ENCODE results near the gene RUSC2. TPM values are rescaled to one million over a fixed set of nuclear protein-coding genes. Genes with fewer than 3 reads are reported as not detected.

Gene RUSC2
- total RNA-seq, 4 donors from 2014 or later: 20.8 to 166 (median 45.7) TPM

DNA sequence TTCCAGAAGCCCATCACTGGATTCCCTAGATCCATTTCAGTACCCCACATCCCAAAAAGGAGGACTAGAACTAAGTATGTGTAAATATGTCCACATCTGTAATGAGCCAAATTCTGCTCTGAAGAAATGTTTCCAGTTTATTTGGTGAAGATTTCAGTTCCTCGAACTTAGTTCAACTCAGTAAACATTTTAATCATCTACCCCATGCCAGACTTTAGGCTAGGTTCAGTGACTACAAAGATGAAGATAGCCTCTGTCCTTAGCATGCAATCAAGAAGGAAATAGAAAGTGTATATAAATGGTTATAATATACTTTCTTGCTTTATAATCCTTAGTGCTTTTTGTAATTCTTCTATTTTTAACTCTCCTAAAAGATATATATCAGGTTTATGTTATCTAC lies 21.5 kb downstream of the RUSC2 start:
- no peaks in the 10 kb centered on the region for H3K27me3 ChIP-seq
- H3K36me3 ChIP-seq: no peaks in the 10 kb centered on the region
- ATAC-seq: peak in 1 of 2 donors; percentile 16
- TF ChIP-seq, protein P1, sequence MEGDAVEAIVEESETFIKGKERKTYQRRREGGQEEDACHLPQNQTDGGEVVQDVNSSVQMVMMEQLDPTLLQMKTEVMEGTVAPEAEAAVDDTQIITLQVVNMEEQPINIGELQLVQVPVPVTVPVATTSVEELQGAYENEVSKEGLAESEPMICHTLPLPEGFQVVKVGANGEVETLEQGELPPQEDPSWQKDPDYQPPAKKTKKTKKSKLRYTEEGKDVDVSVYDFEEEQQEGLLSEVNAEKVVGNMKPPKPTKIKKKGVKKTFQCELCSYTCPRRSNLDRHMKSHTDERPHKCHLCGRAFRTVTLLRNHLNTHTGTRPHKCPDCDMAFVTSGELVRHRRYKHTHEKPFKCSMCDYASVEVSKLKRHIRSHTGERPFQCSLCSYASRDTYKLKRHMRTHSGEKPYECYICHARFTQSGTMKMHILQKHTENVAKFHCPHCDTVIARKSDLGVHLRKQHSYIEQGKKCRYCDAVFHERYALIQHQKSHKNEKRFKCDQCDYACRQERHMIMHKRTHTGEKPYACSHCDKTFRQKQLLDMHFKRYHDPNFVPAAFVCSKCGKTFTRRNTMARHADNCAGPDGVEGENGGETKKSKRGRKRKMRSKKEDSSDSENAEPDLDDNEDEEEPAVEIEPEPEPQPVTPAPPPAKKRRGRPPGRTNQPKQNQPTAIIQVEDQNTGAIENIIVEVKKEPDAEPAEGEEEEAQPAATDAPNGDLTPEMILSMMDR (IDR thresholded peaks at IDR 0.05 in 4 of 5, conservative IDR thresholded peaks at IDR 0.05 in 1 of 5): peak in 1 of 5 experiments; percentile 1
- TF ChIP-seq POLR2A (IDR thresholded peaks at IDR 0.05): no peak
- intact Hi-C loops (cut with DNase I; ENCODE audit: low total_unique reads): loop anchor here (2.0 kb wide), 1 partner anchor 43 kb away; no protein-coding TSS in a partner anchor
- in situ Hi-C loops (cut with MboI; ENCODE audit: low sequenced_read_pairs in 4 of 4): no loop called here
- peak overlapping the region; percentile 82 to 95 (median 88) for H3K27ac ChIP-seq
- DNase-seq: no peak
- H3K4me3 ChIP-seq: peak overlapping the region in 1 of 4 donors; percentile 0
- H3K9me3 ChIP-seq: no peaks in the 10 kb centered on the region
- peaks cover 68 to 71% of the 10 kb centered on the region in 2 donors for H3K4me1 ChIP-seq

DNA sequence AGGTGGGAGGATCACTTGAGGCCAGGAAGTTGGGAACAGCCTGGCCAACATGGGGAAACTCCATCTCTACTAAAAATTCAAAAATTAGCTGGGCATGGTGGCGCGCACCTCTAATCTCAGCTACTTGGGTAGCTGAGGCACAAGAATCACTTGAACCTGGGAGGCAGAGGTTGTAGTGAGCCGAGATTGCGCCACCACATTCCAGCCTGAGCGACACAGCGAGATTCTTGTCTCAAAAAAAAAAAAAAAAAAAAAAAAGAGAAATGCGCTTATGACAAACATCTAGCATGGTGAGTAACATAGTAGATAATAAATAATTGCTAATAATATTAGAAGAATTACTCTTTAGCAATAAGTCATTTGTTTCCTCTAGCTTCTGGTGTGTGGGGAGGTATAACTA lies 25.9 kb downstream of the RUSC2 start:
- intact Hi-C loops (cut with DNase I; ENCODE audit: low total_unique reads) (no loop called here), in situ Hi-C loops (cut with MboI; ENCODE audit: low sequenced_read_pairs in 4 of 4) (no loop called here)
- ATAC-seq: no peak
- H3K27me3 ChIP-seq: no peaks in the 10 kb centered on the region
- peak overlapping the region; percentile 86 to 95 (median 89) for H3K27ac ChIP-seq
- H3K36me3 ChIP-seq: no peaks in the 10 kb centered on the region
- H3K4me1 ChIP-seq: peaks cover 95% of the 10 kb centered on the region in 2 donors
- TF ChIP-seq, protein P1 (IDR thresholded peaks at IDR 0.05 in 4 of 5, conservative IDR thresholded peaks at IDR 0.05 in 1 of 5): no peak
- TF ChIP-seq POLR2A (IDR thresholded peaks at IDR 0.05): no peak
- H3K4me3 ChIP-seq: no peak overlapping the region
- DNase-seq: no peak
- H3K9me3 ChIP-seq: no peaks in the 10 kb centered on the region

GRCh38 chr9:35516479-35516878 lies 26.6 kb downstream of the RUSC2 start:
- no peaks in the 10 kb centered on the region for H3K36me3 ChIP-seq
- TF ChIP-seq, protein P1 (IDR thresholded peaks at IDR 0.05 in 4 of 5, conservative IDR thresholded peaks at IDR 0.05 in 1 of 5): no peak
- no peak for TF ChIP-seq POLR2A (IDR thresholded peaks at IDR 0.05)
- no peaks in the 10 kb centered on the region for H3K9me3 ChIP-seq
- ATAC-seq (no peak), DNase-seq (no peak)
- no peak overlapping the region for H3K4me3 ChIP-seq
- H3K4me1 ChIP-seq: peaks cover 95 to 97% of the 10 kb centered on the region in 2 donors
- intact Hi-C loops (cut with DNase I; ENCODE audit: low total_unique reads): no loop called here
- in situ Hi-C loops (cut with MboI; ENCODE audit: low sequenced_read_pairs in 4 of 4): no loop called here
- no peaks in the 10 kb centered on the region for H3K27me3 ChIP-seq
- peak overlapping the region; percentile 86 to 95 (median 89) for H3K27ac ChIP-seq

GRCh38 chr9:35517131-35517530 lies 27.2 kb downstream of the RUSC2 start:
- no peak for TF ChIP-seq POLR2A (IDR thresholded peaks at IDR 0.05)
- TF ChIP-seq, protein P1 (IDR thresholded peaks at IDR 0.05 in 4 of 5, conservative IDR thresholded peaks at IDR 0.05 in 1 of 5): no peak
- ATAC-seq (no peak), DNase-seq (no peak)
- no peaks in the 10 kb centered on the region for H3K9me3 ChIP-seq
- peak overlapping the region; percentile 86 to 95 (median 89) for H3K27ac ChIP-seq
- H3K27me3 ChIP-seq: no peaks in the 10 kb centered on the region
- intact Hi-C loops (cut with DNase I; ENCODE audit: low total_unique reads) (no loop called here), in situ Hi-C loops (cut with MboI; ENCODE audit: low sequenced_read_pairs in 4 of 4) (no loop called here)
- peaks cover 93 to 94% of the 10 kb centered on the region in 2 donors for H3K4me1 ChIP-seq
- no peak overlapping the region for H3K4me3 ChIP-seq
- H3K36me3 ChIP-seq: no peaks in the 10 kb centered on the region
